HG02870 (cell line): ENCODE results near the gene PACS2.
"Not testable (repeated sequence)": the region's sequence is repeated elsewhere in the genome, so short reads cannot be mapped to it uniquely, and the experiment has no call there.

Experiments
- ATAC-seq: cut with Tn5 transposase; IDR thresholded peaks from one replicate; pipeline ENCODE4 v1.9.1; 2021; ENCODE audit warnings: mild to moderate bottlenecking, moderate library complexity; ENCODE audit not compliant: unreplicated experiment

Gene PACS2

GRCh38 chr14:105329411-105330150 is 15.0 kb downstream of the PACS2 start:
- no peak for ATAC-seq

GRCh38 chr14:105330491-105330895 is 15.9 kb downstream of the PACS2 start:
- no peak for ATAC-seq

GRCh38 chr14:105331575-105332349 is 17.2 kb downstream of the PACS2 start:
- ATAC-seq: no peak

GRCh38 chr14:105332350-105332874 is 17.9 kb downstream of the PACS2 start:
- ATAC-seq: no peak

GRCh38 chr14:105333020-105333490 is 18.5 kb downstream of the PACS2 start:
- ATAC-seq: no peak

GRCh38 chr14:105333613-105334364 is 19.2 kb downstream of the PACS2 start:
- no peak for ATAC-seq

- ATAC-seq: no peak
These were observed 20.1 kb downstream of the PACS2 start for GRCh38 chr14:105334383-105335230.

- ATAC-seq: not testable (repeated sequence)
These were observed 20.6 kb downstream of the PACS2 start for GRCh38 chr14:105335231-105335542.

- ATAC-seq: no peak
These were observed 21.4 kb downstream of the PACS2 start for GRCh38 chr14:105335735-105336476.

- ATAC-seq: no peak
These were observed 22.1 kb downstream of the PACS2 start for GRCh38 chr14:105336477-105337287.

GRCh38 chr14:105337433-105337832 is 22.9 kb downstream of the PACS2 start:
- no peak for ATAC-seq

- no peak for ATAC-seq
These were observed 23.6 kb downstream of the PACS2 start for GRCh38 chr14:105337966-105338741.

GRCh38 chr14:105340821-105341733 is 26.5 kb downstream of the PACS2 start:
- ATAC-seq: no peak

- ATAC-seq: no peak
These were observed 28.6 kb downstream of the PACS2 start for GRCh38 chr14:105343194-105343593.

GRCh38 chr14:105346200-105346533 is 31.6 kb downstream of the PACS2 start:
- ATAC-seq: no peak

GRCh38 chr14:105346876-105347586 is 32.5 kb downstream of the PACS2 start:
- no peak for ATAC-seq

- ATAC-seq: no peak
These were observed 33.0 kb downstream of the PACS2 start for GRCh38 chr14:105347587-105347968.
